GM23338 (cell line): ENCODE data around the gene GNA12. TPM values are rescaled to one million over a fixed set of nuclear protein-coding genes. Genes with fewer than 3 reads are reported as not detected.

Experiments used
- ATAC-seq: fragments of 200-7000 bp; cut with Tn5 transposase; 3 replicates; pipeline ENCODE4 v1.9.1; 2020
- DNase-seq: peaks from one replicate; pipeline ENCODE4 v3.0.0-alpha.2; 2015; ENCODE audit warnings: low spot score
- H2AFZ ChIP-seq: fragments of 200-600 bp; sonication (generic); 2 replicates; pipeline ENCODE4 v1.8.0; 2016; ENCODE audit warnings: antibody characterized with exemption, mild to moderate bottlenecking, moderate library complexity
- H3F3A ChIP-seq: fragments of 200-600 bp; sonication (generic); replicated peaks from 2 replicates; pipeline ENCODE4 v1.8.0; 2017; ENCODE audit warnings: antibody characterized with exemption, mixed run types, low read depth
- H3K27ac ChIP-seq: fragments of 200-600 bp; sonication (generic); 2 replicates; pipeline ENCODE4 v1.6.1; 2016; ENCODE audit warnings: low read depth
- H3K27me3 ChIP-seq: fragments of 200-600 bp; sonication (generic); 2 replicates; pipeline ENCODE4 v1.8.0; 2016; ENCODE audit warnings: mild to moderate bottlenecking, mixed run types, moderate library complexity; ENCODE audit not compliant: insufficient read depth
- H3K36me3 ChIP-seq: fragments of 200-600 bp; sonication (generic); 2 replicates; pipeline ENCODE4 v1.8.0; 2016; ENCODE audit warnings: mild to moderate bottlenecking; ENCODE audit not compliant: insufficient read depth
- H3K4me1 ChIP-seq: fragments of 200-600 bp; sonication (generic); 2 replicates; pipeline ENCODE4 v1.8.0; 2016; ENCODE audit warnings: mild to moderate bottlenecking, moderate library complexity; ENCODE audit not compliant: insufficient read depth
- H3K4me2 ChIP-seq: fragments of 200-600 bp; sonication (generic); 2 replicates; pipeline ENCODE4 v1.7.1; 2017; ENCODE audit warnings: mixed run types
- H3K4me3 ChIP-seq: fragments of 200-600 bp; sonication (generic); 2 replicates; pipeline ENCODE4 v1.6.1; 2016; ENCODE audit warnings: mixed run types
- H3K79me2 ChIP-seq: fragments of 200-600 bp; sonication (generic); replicated peaks from 2 replicates; pipeline ENCODE4 v1.8.0; 2017; ENCODE audit warnings: mild to moderate bottlenecking; ENCODE audit not compliant: insufficient read depth
- H3K9me2 ChIP-seq: fragments of 200-600 bp; sonication (generic); 2 replicates; pipeline ENCODE4 v1.8.0; 2017; ENCODE audit not compliant: insufficient read depth
- H4K20me1 ChIP-seq: fragments of 200-600 bp; sonication (generic); replicated peaks from 2 replicates; pipeline ENCODE4 v1.8.0; 2017; ENCODE audit warnings: mild to moderate bottlenecking; ENCODE audit not compliant: insufficient read depth
- H3K27ac Mint-ChIP-seq: 2 replicates; pipeline ENCODE4 v1.8.0; 2020; ENCODE audit warnings: inconsistent platforms, mild to moderate bottlenecking, moderate library complexity, mixed read lengths
- H3K27me3 Mint-ChIP-seq: 3 replicates; pipeline ENCODE4 v1.8.0; 2022; ENCODE audit warnings: low read depth, mild to moderate bottlenecking, moderate library complexity, mixed read lengths, inconsistent platforms; ENCODE audit not compliant: insufficient read depth, poor library complexity
- H3K36me3 Mint-ChIP-seq: 3 replicates; pipeline ENCODE4 v1.8.0; 2021; ENCODE audit warnings: low read depth, mild to moderate bottlenecking, inconsistent platforms, moderate library complexity, mixed read lengths
- H3K4me1 Mint-ChIP-seq: 3 replicates; pipeline ENCODE4 v1.8.0; 2020; ENCODE audit warnings: mild to moderate bottlenecking, inconsistent platforms, mixed read lengths
- H3K4me3 Mint-ChIP-seq: 3 replicates; pipeline ENCODE4 v1.8.0; 2021; ENCODE audit warnings: moderate library complexity, mild to moderate bottlenecking, inconsistent platforms, mixed read lengths
- H3K9me3 Mint-ChIP-seq: 3 replicates; pipeline ENCODE4 v1.8.0; 2020; ENCODE audit warnings: moderate library complexity, mild to moderate bottlenecking, inconsistent platforms, mixed read lengths
- CREB1 ChIP-seq: fragments of 250-450 bp; sonication (Bioruptor Pico); IDR thresholded peaks from 2 replicates; pipeline ENCODE4 v1.5.0; 2020; ENCODE audit warnings: low read depth, mild to moderate bottlenecking, moderate library complexity
- CTCF ChIP-seq, 2 experiments: fragments of 200-600 bp in 1 of 2; sonication (generic) in 1 of 2; conservative IDR thresholded peaks; 2 replicates each; pipeline versions ENCODE4 v1.5.1 to v1.6.1; 2016 to 2017; ENCODE audit warnings: antibody characterized with exemption in 2 of 2, low read depth in 2 of 2, mild to moderate bottlenecking in 2 of 2, moderate library complexity in 1 of 2
- EZH2 ChIP-seq: fragments of 200-600 bp; sonication (generic); IDR thresholded peaks from one replicate; pipeline ENCODE4 v1.8.0; 2017; ENCODE audit warnings: antibody characterized with exemption, mild to moderate bottlenecking, low read depth; ENCODE audit not compliant: unreplicated experiment
- EZH2phosphoT487 ChIP-seq: fragments of 200-600 bp; sonication (generic); IDR thresholded peaks from one replicate; pipeline ENCODE4 v1.8.1; 2018; ENCODE audit warnings: antibody characterized with exemption; ENCODE audit not compliant: unreplicated experiment
- JUNB ChIP-seq: IDR thresholded peaks from one replicate; pipeline ENCODE4 v1.6.1; 2016; ENCODE audit warnings: antibody characterized with exemption; ENCODE audit not compliant: unreplicated experiment
- NANOG ChIP-seq: IDR thresholded peaks from 2 replicates; pipeline ENCODE4 v1.6.1; 2016; ENCODE audit warnings: antibody characterized with exemption, borderline replicate concordance
- POLR2AphosphoS5 ChIP-seq: IDR thresholded peaks from 2 replicates; pipeline ENCODE4 v1.6.1; 2016; ENCODE audit warnings: antibody characterized with exemption, low read depth
- REST ChIP-seq: IDR thresholded peaks from one replicate; pipeline ENCODE4 v1.6.1; 2018; ENCODE audit warnings: antibody characterized with exemption; ENCODE audit not compliant: unreplicated experiment
- STAT1 ChIP-seq: IDR thresholded peaks from one replicate; pipeline ENCODE4 v1.6.1; 2016; ENCODE audit warnings: antibody characterized with exemption; ENCODE audit not compliant: unreplicated experiment
- ZNF114 ChIP-seq: fragments of 250-450 bp; sonication (Bioruptor Pico); IDR thresholded peaks from 2 replicates; pipeline ENCODE4 v1.5.0; 2020; ENCODE audit warnings: mild to moderate bottlenecking, moderate library complexity
- ZNF331 ChIP-seq: fragments of 250-450 bp; sonication (Bioruptor Pico); IDR thresholded peaks from 2 replicates; pipeline ENCODE4 v1.5.0; 2020; ENCODE audit warnings: low read depth, mild to moderate bottlenecking, moderate library complexity
- ZNF462 ChIP-seq: fragments of 250-450 bp; sonication (Bioruptor Pico); IDR thresholded peaks from 2 replicates; pipeline ENCODE4 v1.5.0; 2020; ENCODE audit warnings: mild to moderate bottlenecking, moderate library complexity
- polyA plus RNA-seq: library from polyadenylated mRNA; unstranded; fragments of >200 nt; fragmentation: Nextera tagmentation; extraction: Ambion mirVana; gene quantifications from 2 replicates; pipeline ENCODE4 v1.2.1, GENCODE V29; 2016
- total RNA-seq: library from RNA; depleted of rRNA; stranded (reverse); fragments of >200 nt; shearing (Covaris generic); gene quantifications from 2 replicates; pipeline ENCODE4 v1.2.3, GENCODE V29; 2014
- TF ChIP-seq, protein P1 (sequence below): IDR thresholded peaks from 2 replicates; pipeline ENCODE4 v1.6.1; 2016; ENCODE audit warnings: antibody characterized with exemption

Gene GNA12
- total and polyA plus RNA-seq, 2 experiments from 2014 or later = 24.0 to 87.7 TPM

- Histone ChIP-seq H3F3A (no peaks in the 10 kb centered on the region), H3K4me1 (peaks cover 41% of the 10 kb centered on the region), H3K27ac (no peak overlapping the region), H4K20me1 (peaks cover 19% of the 10 kb centered on the region), H2AFZ (no peak overlapping the region), H3K4me3 (peak overlapping the region; percentile 67), H3K79me2 (peaks cover 55% of the 10 kb centered on the region), H3K36me3 (no peaks in the 10 kb centered on the region), H3K4me2 (peak overlapping the region; percentile 81), H3K27me3 (no peaks in the 10 kb centered on the region), H3K9me2 (no peaks in the 10 kb centered on the region)
- H3K4me3 Mint-ChIP-seq = peak overlapping the region; percentile 79
- peaks cover 49% of the 10 kb centered on the region for H3K36me3 Mint-ChIP-seq
- ATAC-seq (no peak), DNase-seq (no peak)
- 0 out of 2 replicates have a peak overlapping the region, but pooled peaks have one; percentile 27 for H3K27ac Mint-ChIP-seq
- no peaks in the 10 kb centered on the region for H3K9me3 Mint-ChIP-seq
- peaks cover 10% of the 10 kb centered on the region for H3K27me3 Mint-ChIP-seq
- TF ChIP-seq POLR2AphosphoS5 (no peak), ZNF114 (no peak), EZH2phosphoT487 (no peak), NANOG (no peak), CREB1 (CRISPR knock-in tag) (no peak), REST (no peak), EZH2 (no peak), JUNB (no peak), ZNF331 (CRISPR knock-in tag) (no peak), CTCF (conservative IDR thresholded peaks at IDR 0.05; ENCODE audit: low read depth in 2 of 2) (no peak; a peak in 1 of 4 replicates), ZNF462 (CRISPR knock-in tag) (no peak), STAT1 (no peak)
- TF ChIP-seq, protein P1, sequence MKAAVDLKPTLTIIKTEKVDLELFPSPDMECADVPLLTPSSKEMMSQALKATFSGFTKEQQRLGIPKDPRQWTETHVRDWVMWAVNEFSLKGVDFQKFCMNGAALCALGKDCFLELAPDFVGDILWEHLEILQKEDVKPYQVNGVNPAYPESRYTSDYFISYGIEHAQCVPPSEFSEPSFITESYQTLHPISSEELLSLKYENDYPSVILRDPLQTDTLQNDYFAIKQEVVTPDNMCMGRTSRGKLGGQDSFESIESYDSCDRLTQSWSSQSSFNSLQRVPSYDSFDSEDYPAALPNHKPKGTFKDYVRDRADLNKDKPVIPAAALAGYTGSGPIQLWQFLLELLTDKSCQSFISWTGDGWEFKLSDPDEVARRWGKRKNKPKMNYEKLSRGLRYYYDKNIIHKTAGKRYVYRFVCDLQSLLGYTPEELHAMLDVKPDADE = no peak
- peaks cover 37% of the 10 kb centered on the region for H3K4me1 Mint-ChIP-seq
Observed at GRCh38 chr7:2843191-2843685, 870 bp downstream of the GNA12 start.
